Stimulated activated CD8-positive, alpha-beta memory T cell treated with anti-CD3 and anti-CD28 coated beads, Interleukin-2, amount 100 ng/mL, for 48 hours (primary cell): ENCODE data around the gene TUBB3.
"Not testable (repeated sequence)": the region's sequence is repeated elsewhere in the genome, so short reads cannot be mapped to it uniquely, and the experiment has no call there.

Experiments
- DNase-seq, 2 donors: peaks; one replicate each; pipeline ENCODE4 v3.0.0-alpha.2; 2020; ENCODE audit warnings: low read depth in 2 of 2

Gene TUBB3

DNA sequence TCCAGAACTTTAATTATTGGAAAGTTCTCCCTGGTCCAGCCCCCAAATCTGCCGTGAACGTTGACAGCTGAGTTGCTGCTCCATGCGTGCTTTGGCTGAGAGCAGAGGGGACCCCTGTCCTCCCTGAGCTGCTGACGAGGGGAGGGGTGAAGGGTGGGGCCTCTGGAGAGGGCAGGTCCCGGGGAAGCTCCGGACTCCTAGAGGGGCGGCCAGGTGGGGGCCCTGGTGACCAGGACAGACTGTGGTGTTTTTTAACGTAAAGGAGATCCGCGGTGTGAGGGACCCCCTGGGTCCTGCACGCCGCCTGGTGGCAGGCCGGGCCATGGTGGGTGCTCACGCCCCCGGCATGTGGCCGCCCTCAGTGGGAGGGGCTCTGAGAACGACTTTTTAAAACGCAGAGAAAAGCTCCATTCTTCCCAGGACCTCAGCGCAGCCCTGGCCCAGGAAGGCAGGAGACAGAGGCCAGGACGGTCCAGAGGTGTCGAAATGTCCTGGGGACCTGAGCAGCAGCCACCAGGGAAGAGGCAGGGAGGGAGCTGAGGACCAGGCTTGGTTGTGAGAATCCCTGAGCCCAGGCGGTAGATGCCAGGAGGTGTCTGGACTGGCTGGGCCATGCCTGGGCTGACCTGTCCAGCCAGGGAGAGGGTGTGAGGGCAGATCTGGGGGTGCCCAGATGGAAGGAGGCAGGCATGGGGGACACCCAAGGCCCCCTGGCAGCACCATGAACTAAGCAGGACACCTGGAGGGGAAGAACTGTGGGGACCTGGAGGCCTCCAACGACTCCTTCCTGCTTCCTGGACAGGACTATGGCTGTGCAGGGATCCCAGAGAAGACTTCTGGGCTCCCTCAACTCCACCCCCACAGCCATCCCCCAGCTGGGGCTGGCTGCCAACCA lies 4.4 kb upstream of the TUBB3 start, which contains the start of gene MC1R:
TSS of gene MC1R (plus strand) at position 410 of the 895 bp plus-strand sequence. CDS start at position 807, 397 bp downstream.
- DNase-seq, result no peak

DNA sequence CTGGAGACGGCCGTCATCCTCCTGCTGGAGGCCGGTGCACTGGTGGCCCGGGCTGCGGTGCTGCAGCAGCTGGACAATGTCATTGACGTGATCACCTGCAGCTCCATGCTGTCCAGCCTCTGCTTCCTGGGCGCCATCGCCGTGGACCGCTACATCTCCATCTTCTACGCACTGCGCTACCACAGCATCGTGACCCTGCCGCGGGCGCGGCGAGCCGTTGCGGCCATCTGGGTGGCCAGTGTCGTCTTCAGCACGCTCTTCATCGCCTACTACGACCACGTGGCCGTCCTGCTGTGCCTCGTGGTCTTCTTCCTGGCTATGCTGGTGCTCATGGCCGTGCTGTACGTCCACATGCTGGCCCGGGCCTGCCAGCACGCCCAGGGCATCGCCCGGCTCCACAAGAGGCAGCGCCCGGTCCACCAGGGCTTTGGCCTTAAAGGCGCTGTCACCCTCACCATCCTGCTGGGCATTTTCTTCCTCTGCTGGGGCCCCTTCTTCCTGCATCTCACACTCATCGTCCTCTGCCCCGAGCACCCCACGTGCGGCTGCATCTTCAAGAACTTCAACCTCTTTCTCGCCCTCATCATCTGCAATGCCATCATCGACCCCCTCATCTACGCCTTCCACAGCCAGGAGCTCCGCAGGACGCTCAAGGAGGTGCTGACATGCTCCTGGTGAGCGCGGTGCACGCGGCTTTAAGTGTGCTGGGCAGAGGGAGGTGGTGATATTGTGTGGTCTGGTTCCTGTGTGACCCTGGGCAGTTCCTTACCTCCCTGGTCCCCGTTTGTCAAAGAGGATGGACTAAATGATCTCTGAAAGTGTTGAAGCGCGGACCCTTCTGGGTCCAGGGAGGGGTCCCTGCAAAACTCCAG lies 3.4 kb upstream of the TUBB3 start:
- DNase-seq, result no peak

DNA sequence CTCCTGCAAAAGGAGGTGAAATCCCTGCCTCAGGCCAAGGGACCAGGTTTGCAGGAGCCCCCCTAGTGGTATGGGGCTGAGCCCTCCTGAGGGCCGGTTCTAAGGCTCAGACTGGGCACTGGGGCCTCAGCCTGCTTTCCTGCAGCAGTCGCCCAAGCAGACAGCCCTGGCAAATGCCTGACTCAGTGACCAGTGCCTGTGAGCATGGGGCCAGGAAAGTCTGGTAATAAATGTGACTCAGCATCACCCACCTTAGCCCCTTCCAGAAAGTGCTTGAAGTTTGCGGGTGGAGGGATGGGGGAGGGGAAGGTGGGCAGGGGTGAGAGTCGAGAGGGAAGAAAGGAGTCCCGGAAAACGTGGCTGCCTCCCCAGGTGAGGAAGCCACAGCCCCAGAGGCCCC lies 2.4 kb upstream of the TUBB3 start:
- DNase-seq, result no peak

DNA sequence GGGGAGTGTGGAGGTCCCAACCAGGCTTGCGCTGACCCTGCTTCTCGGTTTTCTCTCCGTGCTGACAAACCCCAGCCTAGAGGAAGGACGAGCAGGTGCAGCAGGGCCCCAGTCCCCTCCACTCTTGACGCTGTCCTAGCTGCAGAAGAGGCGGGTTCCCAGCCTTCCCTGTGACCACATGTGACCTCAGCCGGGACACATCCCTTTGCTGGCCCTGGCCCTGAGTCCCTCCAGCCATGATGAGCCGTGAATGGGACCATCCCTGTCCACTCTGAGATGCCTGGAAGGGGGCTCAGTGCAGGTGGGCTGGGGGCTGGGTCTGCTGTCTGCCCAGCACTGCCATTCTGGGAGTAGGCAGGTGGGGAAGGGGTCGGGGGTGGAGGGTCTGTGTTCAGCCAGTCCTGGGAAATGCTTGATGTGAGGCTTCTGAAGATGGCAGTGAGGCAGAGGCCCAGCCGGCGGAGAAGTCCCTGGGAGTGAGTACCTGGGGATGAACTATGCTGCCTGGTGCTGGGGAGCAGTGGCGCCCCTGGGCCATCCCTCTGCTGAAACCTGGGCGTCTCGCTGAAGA lies 1.9 kb upstream of the TUBB3 start:
- DNase-seq, result no peak

DNA sequence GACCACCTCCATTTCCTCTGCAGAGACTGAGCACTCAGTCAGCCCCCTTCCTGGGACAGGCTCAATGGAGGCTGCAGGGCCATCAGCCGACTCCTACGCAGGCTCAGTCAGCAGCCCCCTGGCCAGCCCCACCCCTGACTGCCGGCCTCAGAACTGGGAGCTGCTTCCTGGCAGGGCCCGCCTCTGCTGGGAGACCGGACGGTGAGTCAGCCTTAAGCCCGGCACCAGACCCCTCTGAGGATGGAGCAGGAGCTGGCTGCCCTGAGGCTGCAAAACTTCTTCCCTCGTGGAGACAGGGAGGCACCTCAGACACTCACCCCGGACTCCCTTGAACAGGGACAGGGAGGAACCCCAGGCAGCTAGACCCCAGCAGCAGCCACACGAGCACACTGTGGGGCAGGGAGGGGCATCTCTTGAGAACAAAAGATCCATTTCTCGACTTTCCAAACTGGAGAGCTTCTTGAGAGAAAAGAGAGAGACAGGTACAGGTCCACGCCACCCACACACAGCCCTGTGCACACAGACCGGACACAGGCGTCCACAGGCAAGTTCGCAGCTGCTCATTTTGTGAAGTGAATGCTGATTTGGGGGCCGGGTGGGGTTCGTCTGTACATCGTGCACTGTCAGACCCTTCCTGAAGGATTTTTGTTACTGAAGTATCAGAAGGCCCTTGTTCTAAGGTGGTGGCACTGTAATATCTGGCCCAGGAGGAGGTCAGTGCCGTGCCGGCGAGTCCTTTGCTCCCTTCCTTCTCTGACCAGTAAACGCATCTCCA lies 1.3 kb upstream of the TUBB3 start:
- no peak for DNase-seq

DNA sequence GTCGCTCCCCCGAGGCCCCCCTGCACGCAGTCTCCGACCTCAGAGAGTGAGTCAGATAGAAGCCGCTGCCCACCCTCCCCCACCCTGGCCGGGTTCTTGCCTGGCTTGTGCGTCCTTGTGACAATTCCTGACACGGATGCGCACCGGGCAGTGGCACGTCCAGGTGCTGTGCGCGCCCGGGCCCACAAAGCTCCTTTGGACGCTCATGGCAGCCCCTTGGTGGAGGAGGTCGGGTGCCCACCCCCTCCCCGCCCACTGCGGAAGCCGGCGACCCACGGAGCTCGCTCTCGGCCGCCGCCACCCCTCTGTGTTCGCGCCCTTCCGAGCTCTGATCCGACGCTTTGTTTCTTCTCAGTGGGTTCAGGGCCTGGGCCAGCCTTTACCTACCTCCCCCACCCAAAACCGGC lies 662 bp upstream of the TUBB3 start:
- DNase-seq, result no peak

DNA sequence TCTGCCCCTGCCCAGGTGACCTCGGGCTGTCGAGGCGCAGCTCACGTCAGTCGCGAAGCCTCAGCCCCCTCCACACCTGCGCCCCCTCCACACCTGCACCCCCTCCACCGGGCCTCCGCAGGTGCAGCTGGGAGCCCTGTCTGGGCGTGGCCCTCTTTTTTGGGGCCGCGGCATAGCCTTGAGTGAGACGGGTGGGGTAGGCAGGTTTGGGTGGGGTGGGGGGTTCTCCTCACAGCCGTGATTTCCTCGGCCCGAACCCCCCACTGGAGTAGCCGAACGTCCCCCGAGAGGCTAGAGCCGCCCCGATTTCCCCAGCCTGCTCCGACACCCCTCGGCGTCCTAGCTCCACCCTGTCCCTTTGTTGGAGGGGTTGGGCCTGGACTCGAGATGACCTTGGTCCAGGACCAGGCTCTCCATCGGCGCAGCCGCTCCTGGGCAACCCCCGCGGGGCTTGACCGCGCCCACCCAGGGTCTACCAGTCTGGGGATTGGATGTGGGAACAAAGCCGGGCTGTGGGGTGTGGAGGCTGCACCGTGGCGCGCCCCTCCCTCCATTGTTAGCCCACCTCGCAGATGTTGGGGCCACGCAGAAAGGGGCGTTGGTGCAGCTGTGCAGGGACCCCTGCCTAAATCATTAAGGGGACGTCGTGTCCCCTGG lies 626 bp downstream of the TUBB3 start:
- DNase-seq, result no peak

DNA sequence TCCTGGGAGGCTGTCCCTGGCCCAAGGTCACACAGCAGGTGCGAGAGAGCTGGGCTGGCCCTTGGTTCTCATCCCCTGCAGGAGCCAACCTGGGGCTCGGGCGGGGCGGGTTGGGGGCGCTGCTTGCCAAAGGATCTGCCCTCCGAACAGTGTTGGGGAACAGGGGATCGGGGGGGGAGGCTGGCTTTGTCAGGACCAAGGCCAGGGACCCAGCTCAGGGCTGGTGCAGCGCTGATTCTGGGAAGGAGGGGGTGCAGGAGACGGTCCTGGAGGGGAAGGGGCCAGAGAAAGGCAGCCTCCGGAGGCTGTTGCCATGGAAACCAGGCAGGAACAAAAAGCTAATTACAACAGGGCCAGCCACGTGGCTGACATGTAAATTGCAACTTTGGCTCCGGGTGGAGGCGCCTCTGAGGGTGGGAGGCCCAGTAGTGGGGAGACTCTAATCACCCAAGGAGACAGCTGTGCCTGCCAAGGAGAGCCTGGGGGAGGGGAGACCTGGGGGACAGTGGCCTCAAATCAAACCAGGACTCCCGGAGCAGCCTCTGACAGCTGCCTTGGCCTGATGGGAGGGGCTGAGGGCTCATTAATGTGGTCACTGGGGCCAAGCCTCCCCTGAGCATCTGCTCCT lies 1.3 kb downstream of the TUBB3 start:
- DNase-seq, result no peak

DNA sequence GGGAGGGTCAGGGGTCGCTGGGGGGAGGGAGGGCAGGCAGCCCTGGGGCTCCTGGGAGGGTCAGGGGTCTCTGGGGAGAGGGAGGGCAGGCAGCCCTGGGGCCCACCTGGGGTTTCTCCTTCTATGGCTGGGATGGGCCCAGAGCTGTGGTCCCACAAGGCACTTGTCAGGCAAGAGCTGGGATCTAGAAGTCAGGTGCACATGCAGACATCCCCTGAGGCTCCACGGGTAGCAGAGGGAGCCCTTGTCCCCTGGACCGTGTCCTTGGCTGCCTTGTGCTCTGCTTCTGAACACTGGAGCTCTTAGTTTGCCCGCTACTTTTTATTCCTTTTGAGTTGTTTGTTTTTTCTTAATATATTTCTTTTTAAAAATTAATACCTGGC lies 1.8 kb downstream of the TUBB3 start:
- no peak for DNase-seq

DNA sequence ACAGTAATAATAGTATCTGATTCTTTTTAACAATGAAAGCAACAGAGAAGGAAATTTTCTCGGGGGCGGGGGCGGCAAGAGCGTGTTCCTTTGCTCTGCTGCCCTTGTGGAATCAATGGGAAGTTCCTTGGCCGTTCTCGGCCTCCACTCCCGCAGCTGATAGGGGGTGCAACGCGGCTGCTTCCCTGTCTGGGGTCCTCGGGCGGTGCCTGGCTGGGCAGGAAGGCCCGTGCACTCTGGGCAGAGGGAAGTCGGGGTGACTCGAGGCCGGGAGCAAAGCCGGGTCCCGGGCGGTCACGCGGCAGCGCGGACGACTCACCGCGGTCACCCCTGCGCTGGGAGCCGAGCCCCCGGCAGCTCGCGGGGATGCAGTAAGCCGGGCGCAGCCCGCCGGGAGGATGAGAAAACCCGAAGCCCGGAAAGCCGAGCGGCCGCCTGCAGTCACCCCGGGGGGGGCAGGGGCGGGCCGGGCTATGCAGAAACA lies 2.5 kb downstream of the TUBB3 start:
- DNase-seq, result no peak

DNA sequence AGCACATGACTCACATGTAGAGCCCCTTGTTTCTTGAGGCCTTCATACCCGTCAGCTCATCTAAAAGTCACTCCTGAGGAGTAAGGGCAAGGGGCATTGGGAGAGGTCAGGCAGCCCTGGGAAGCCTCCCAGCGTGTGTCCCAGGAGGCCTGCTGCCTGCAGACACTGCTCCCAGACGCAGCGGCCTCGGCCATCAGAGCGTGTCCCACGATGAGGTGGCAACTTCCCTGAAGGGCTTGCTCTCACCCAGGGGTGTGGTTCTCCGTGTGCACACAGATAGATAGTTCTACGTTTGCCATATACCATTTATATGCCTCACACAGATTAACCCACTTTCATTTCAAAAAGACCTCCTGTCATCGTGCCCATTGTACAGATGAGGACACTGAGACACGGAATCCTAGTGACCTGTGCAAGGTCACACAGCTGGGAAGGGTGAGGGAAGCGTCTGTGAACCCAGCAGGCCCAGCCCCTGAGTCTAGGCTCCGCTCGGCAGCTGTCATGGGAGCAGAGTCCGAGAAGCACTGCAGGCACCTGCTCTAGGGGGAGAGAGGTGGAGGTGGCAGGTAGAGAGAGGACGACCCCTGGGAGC lies 8.3 kb downstream of the TUBB3 start:
- DNase-seq, result no peak

DNA sequence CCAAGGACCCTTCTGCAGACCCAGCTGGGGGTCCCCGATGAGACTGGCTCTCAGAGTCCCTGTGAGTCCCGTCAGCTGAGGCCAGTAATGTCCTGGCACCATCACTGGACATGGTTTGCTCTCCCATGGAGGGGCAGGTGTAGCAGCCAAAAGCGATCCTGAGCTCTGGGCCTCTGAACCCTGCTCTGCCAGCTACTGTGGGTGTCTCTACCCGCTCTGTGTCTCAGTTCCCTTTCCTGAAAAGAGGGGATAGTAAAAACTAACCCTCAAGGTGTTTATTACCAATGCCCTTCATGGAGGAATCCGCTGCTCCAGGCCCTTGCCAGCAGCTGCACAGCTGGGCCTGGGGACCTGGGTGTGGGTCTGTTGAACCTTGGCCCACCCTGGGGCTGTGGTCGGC lies 8.8 kb downstream of the TUBB3 start:
- no peak for DNase-seq

DNA sequence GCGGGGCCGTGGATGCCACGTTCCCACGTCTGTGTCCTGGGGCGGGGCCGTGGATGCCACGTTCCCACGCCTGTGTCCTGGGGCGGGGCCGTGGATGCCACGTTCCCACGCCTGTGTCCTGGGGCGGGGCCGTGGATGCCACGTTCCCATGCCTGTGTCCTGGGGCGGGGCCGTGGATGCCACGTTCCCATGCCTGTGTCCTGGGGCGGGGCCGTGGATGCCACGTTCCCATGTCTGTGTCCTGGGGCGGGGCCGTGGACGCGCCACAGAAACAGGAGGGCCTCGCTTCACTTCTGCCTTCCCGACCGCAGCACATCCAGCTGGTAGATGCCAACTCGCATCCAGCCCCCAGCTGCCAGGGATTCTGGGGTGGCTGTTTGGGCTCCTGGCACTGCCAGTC lies 10.9 kb downstream of the TUBB3 start:
- DNase-seq, result not testable (repeated sequence)

DNA sequence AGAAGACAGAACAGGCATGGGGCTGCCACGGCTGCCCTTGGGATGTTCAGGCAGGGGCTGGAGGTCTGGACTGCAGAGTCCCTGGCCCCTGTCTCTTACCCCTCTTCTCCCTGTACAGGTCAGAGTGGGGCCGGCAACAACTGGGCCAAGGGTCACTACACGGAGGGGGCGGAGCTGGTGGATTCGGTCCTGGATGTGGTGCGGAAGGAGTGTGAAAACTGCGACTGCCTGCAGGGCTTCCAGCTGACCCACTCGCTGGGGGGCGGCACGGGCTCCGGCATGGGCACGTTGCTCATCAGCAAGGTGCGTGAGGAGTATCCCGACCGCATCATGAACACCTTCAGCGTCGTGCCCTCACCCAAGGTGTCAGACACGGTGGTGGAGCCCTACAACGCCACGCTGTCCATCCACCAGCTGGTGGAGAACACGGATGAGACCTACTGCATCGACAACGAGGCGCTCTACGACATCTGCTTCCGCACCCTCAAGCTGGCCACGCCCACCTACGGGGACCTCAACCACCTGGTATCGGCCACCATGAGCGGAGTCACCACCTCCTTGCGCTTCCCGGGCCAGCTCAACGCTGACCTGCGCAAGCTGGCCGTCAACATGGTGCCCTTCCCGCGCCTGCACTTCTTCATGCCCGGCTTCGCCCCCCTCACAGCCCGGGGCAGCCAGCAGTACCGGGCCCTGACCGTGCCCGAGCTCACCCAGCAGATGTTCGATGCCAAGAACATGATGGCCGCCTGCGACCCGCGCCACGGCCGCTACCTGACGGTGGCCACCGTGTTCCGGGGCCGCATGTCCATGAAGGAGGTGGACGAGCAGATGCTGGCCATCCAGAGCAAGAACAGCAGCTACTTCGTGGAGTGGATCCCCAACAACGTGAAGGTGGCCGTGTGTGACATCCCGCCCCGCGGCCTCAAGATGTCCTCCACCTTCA lies 11.7 kb downstream of the TUBB3 start:
- no peak for DNase-seq

DNA sequence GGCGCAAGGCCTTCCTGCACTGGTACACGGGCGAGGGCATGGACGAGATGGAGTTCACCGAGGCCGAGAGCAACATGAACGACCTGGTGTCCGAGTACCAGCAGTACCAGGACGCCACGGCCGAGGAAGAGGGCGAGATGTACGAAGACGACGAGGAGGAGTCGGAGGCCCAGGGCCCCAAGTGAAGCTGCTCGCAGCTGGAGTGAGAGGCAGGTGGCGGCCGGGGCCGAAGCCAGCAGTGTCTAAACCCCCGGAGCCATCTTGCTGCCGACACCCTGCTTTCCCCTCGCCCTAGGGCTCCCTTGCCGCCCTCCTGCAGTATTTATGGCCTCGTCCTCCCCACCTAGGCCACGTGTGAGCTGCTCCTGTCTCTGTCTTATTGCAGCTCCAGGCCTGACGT lies 12.5 kb downstream of the TUBB3 start:
- not testable (repeated sequence) for DNase-seq

DNA sequence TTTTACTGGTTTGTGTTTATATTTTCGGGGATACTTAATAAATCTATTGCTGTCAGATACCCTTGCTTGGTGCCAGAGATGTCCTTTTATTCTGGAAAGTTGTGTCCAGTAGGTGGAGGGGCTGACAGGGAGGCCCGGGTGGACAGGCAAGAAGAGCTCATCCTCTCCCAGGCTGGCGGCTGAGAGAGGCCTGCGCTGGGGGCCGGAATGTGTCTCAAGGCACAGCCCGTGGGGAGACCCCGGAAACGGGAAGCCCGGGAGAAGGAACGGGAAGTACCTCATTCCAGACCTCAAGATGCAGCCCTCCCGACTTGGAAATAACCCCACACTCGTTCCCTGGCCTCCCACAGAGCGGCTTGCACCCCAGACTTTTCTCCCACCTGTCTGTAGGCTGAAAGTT lies 12.9 kb downstream of the TUBB3 start:
- DNase-seq, result no peak

DNA sequence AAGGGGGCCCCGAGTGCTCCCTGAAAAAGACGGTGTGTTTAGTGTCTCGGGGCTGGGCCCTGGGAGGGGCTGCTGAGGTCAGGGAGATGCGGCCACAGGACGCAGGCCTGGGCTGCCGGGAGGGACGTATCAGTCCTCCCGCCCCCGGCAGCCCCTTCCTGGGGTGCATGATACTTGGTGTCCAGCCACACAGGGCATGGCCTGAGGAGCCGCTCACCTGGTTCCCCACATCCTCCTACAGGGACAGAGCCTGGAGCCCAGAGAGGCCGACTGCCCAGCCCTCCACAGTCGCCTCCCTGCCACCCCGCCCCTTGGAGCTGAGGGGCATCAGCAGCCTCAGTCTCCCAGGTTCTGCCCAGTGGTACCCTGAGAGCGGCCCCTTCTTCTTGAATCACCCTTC lies 13.4 kb downstream of the TUBB3 start:
- DNase-seq, result no peak

DNA sequence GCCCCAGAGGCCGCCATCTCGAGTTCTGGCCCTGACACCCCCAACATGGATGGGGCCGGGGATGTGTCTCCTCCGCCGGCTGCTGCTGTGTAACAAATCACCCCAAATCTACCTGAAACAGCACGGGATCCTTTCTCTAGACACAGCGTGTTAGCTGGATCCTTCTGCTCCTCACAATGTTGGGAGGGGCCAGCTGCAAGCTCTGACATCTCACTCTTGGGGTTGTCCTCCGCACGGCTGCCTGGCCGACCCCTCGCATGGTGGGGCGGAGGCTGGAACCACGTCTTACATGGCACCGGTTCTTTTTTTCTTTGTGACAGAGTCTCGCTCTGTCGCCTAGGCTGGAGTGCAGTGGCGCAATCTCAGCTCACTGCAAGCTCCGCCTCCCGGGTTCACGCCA lies 13.8 kb downstream of the TUBB3 start:
- no peak for DNase-seq
